HEK293 (cell line): Measurements from ENCODE around the gene ATP6V0E2.

Experiments
- CTCF ChIA-PET: fragments of 350-600 bp; formaldehyde crosslinking; extraction: SDS; loops from one replicate; lab custom pipeline; 2021; ENCODE audit warnings: antibody characterized with exemption; lab: Yijun Ruan, JAX
- POLR2A ChIA-PET: fragments of 300-600 bp; formaldehyde crosslinking; extraction: SDS; loops from one replicate; lab custom pipeline; 2020; ENCODE audit warnings: antibody characterized with exemption, inconsistent platforms; lab: Yijun Ruan, JAX
- H3K27ac ChIP-seq: fragments of 200-500 bp; sonication (Bioruptor generic); 2 replicates; pipeline ENCODE4 v1.5.1; 2014; ENCODE audit warnings: low read depth, low read length, control low read depth, inconsistent platforms; ENCODE audit errors: extremely low read depth
- H3K36me3 ChIP-seq, 2 experiments: fragments of 200-500 bp in 1 of 2; sonication (Bioruptor generic) in 1 of 2; 1 replicate in 1 of 2; 2 replicates in 1 of 2; pipeline ENCODE4 v1.5.1; 2014 to 2017; ENCODE audit warnings: inconsistent platforms in 2 of 2, low read length in 2 of 2; ENCODE audit not compliant: control insufficient read depth in 2 of 2, insufficient read depth in 1 of 2
- H3K4me1 ChIP-seq: fragments of 200-500 bp; sonication (Bioruptor generic); 2 replicates; pipeline ENCODE4 v1.5.1; 2014; ENCODE audit warnings: mild to moderate bottlenecking, low read length, inconsistent platforms; ENCODE audit not compliant: control insufficient read depth, insufficient read depth
- H3K4me3 ChIP-seq: 2 replicates; pipeline ENCODE4 v1.5.1; 2011; ENCODE audit warnings: low read depth, mild to moderate bottlenecking, control low read depth, low read length, moderate library complexity
- H3K9me3 ChIP-seq: fragments of 200-500 bp; sonication (Bioruptor generic); 2 replicates; pipeline ENCODE4 v1.5.1; 2014; ENCODE audit warnings: low read depth, low read length, inconsistent platforms; ENCODE audit not compliant: control insufficient read depth, insufficient read depth
- ATF2 ChIP-seq: fragments of 450-650 bp; formaldehyde crosslinking; IDR thresholded peaks from 2 replicates; pipeline ENCODE4 v1.5.1; 2016; ENCODE audit warnings: missing biosample characterization, missing genetic modification characterization, low read depth
- FEZF1 ChIP-seq: fragments of 450-650 bp; formaldehyde crosslinking; IDR thresholded peaks from 2 replicates; pipeline ENCODE4 v1.5.1; 2016; ENCODE audit warnings: missing biosample characterization, missing genetic modification characterization
- REPIN1 ChIP-seq: fragments of 450-650 bp; formaldehyde crosslinking; IDR thresholded peaks from 2 replicates; pipeline ENCODE4 v1.5.1; 2017; ENCODE audit warnings: missing biosample characterization, missing genetic modification characterization, low read depth
- SALL2 ChIP-seq: fragments of 450-650 bp; formaldehyde crosslinking; IDR thresholded peaks from 2 replicates; pipeline ENCODE4 v1.5.0; 2017; ENCODE audit warnings: missing biosample characterization, mild to moderate bottlenecking, missing genetic modification characterization, borderline replicate concordance
- SCRT1 ChIP-seq: fragments of 450-650 bp; formaldehyde crosslinking; IDR thresholded peaks from 2 replicates; pipeline ENCODE4 v1.5.1; 2016; ENCODE audit warnings: missing biosample characterization, missing genetic modification characterization, borderline replicate concordance
- SCRT2 ChIP-seq: fragments of 450-650 bp; formaldehyde crosslinking; IDR thresholded peaks from 2 replicates; pipeline ENCODE4 v1.5.1; 2016; ENCODE audit warnings: missing biosample characterization, missing genetic modification characterization
- YY1 ChIP-seq: fragments of 450-650 bp; formaldehyde crosslinking; IDR thresholded peaks from 2 replicates; pipeline ENCODE4 v1.5.1; 2018; ENCODE audit warnings: missing biosample characterization, missing genetic modification characterization
- ZBTB20 ChIP-seq: fragments of 450-650 bp; formaldehyde crosslinking; IDR thresholded peaks from 2 replicates; pipeline ENCODE4 v1.5.1; 2016; ENCODE audit warnings: missing biosample characterization, missing genetic modification characterization
- ZFHX2 ChIP-seq: fragments of 450-650 bp; formaldehyde crosslinking; conservative IDR thresholded peaks from 2 replicates; pipeline ENCODE4 v1.5.1; 2016; ENCODE audit warnings: missing biosample characterization, missing genetic modification characterization
- ZFP3 ChIP-seq: fragments of 450-650 bp; formaldehyde crosslinking; IDR thresholded peaks from 2 replicates; pipeline ENCODE4 v1.5.1; 2016; ENCODE audit warnings: low read depth, missing biosample characterization, missing genetic modification characterization
- ZFP41 ChIP-seq: fragments of 450-650 bp; formaldehyde crosslinking; IDR thresholded peaks from 2 replicates; pipeline ENCODE4 v1.5.1; 2016; ENCODE audit warnings: missing biosample characterization, missing genetic modification characterization, borderline replicate concordance
- ZNF114 ChIP-seq: fragments of 450-650 bp; formaldehyde crosslinking; IDR thresholded peaks from 2 replicates; pipeline ENCODE4 v1.5.0; 2017; ENCODE audit warnings: missing biosample characterization, missing genetic modification characterization
- ZNF138 ChIP-seq: fragments of 450-650 bp; formaldehyde crosslinking; IDR thresholded peaks from 2 replicates; pipeline ENCODE4 v1.5.1; 2016; ENCODE audit warnings: missing biosample characterization, missing genetic modification characterization, borderline replicate concordance
- ZNF16 ChIP-seq: fragments of 450-650 bp; formaldehyde crosslinking; IDR thresholded peaks from 2 replicates; pipeline ENCODE4 v1.5.1; 2016; ENCODE audit warnings: low read depth, missing biosample characterization, missing genetic modification characterization
- ZNF266 ChIP-seq: fragments of 450-650 bp; formaldehyde crosslinking; IDR thresholded peaks from 2 replicates; pipeline ENCODE4 v1.5.1; 2016; ENCODE audit warnings: missing biosample characterization, missing genetic modification characterization, low read depth
- ZNF274 ChIP-seq, 2 experiments: fragments of 200-500 bp in 1 of 2; fragments of 450-650 bp in 1 of 2; sonication (Bioruptor generic) in 1 of 2; formaldehyde crosslinking in 1 of 2; IDR thresholded peaks; 2 replicates each; pipeline versions ENCODE4 v1.5.1 to v1.6.1; 2014 to 2016; ENCODE audit warnings: borderline replicate concordance in 1 of 2, inconsistent platforms in 1 of 2, low read length in 1 of 2, missing biosample characterization in 1 of 2, missing genetic modification characterization in 1 of 2
- ZNF341 ChIP-seq: fragments of 450-650 bp; formaldehyde crosslinking; IDR thresholded peaks from 2 replicates; pipeline ENCODE4; 2016; ENCODE audit warnings: low read depth, missing biosample characterization, missing genetic modification characterization
- ZNF404 ChIP-seq: fragments of 450-650 bp; formaldehyde crosslinking; IDR thresholded peaks from 2 replicates; pipeline ENCODE4 v1.5.1; 2017; ENCODE audit warnings: missing biosample characterization, missing genetic modification characterization
- ZNF426 ChIP-seq: fragments of 450-650 bp; formaldehyde crosslinking; IDR thresholded peaks from 2 replicates; pipeline ENCODE4 v1.5.1; 2017; ENCODE audit warnings: missing biosample characterization, missing genetic modification characterization, mild to moderate bottlenecking, inconsistent platforms, moderate library complexity
- ZNF48 ChIP-seq: fragments of 450-650 bp; formaldehyde crosslinking; IDR thresholded peaks from 2 replicates; pipeline ENCODE4 v1.5.1; 2016; ENCODE audit warnings: missing biosample characterization, missing genetic modification characterization
- ZNF558 ChIP-seq: fragments of 450-650 bp; formaldehyde crosslinking; IDR thresholded peaks from 2 replicates; pipeline ENCODE4 v1.5.1; 2016; ENCODE audit warnings: missing biosample characterization, missing genetic modification characterization
- ZNF560 ChIP-seq: fragments of 450-650 bp; formaldehyde crosslinking; IDR thresholded peaks from 2 replicates; pipeline ENCODE4 v1.5.1; 2017; ENCODE audit warnings: missing biosample characterization, missing genetic modification characterization, borderline replicate concordance
- ZNF596 ChIP-seq: fragments of 450-650 bp; IDR thresholded peaks from 2 replicates; pipeline ENCODE4 v1.5.0; 2018; ENCODE audit warnings: missing biosample characterization, mild to moderate bottlenecking, missing genetic modification characterization, moderate library complexity
- ZNF623 ChIP-seq: fragments of 450-650 bp; formaldehyde crosslinking; IDR thresholded peaks from 2 replicates; pipeline ENCODE4 v1.5.1; 2016; ENCODE audit warnings: missing biosample characterization, missing genetic modification characterization
- ZNF626 ChIP-seq: fragments of 450-650 bp; sonication (Bioruptor Pico); formaldehyde crosslinking; IDR thresholded peaks from 2 replicates; pipeline ENCODE4 v1.5.1; 2018; ENCODE audit warnings: missing biosample characterization, missing genetic modification characterization, inconsistent platforms
- ZNF768 ChIP-seq: fragments of 450-650 bp; formaldehyde crosslinking; IDR thresholded peaks from 2 replicates; pipeline ENCODE4 v1.5.1; 2018; ENCODE audit warnings: missing biosample characterization, mild to moderate bottlenecking, missing genetic modification characterization
- TF ChIP-seq, protein P1 (sequence below): fragments of 450-650 bp; formaldehyde crosslinking; IDR thresholded peaks from 2 replicates; pipeline ENCODE4 v1.5.1; 2016; ENCODE audit warnings: missing biosample characterization, missing genetic modification characterization
- TF ChIP-seq, protein P2 (sequence below): fragments of 450-650 bp; formaldehyde crosslinking; IDR thresholded peaks from 2 replicates; pipeline ENCODE4 v1.5.1; 2016; ENCODE audit warnings: missing biosample characterization, missing genetic modification characterization, borderline replicate concordance

Gene ATP6V0E2

GRCh38 chr7:149834601-149835000, 39.2 kb upstream of the ATP6V0E2 start:
- no peak for TF ChIP-seq ZNF138
- TF ChIP-seq ZNF426: no peak
- TF ChIP-seq, protein P1, sequence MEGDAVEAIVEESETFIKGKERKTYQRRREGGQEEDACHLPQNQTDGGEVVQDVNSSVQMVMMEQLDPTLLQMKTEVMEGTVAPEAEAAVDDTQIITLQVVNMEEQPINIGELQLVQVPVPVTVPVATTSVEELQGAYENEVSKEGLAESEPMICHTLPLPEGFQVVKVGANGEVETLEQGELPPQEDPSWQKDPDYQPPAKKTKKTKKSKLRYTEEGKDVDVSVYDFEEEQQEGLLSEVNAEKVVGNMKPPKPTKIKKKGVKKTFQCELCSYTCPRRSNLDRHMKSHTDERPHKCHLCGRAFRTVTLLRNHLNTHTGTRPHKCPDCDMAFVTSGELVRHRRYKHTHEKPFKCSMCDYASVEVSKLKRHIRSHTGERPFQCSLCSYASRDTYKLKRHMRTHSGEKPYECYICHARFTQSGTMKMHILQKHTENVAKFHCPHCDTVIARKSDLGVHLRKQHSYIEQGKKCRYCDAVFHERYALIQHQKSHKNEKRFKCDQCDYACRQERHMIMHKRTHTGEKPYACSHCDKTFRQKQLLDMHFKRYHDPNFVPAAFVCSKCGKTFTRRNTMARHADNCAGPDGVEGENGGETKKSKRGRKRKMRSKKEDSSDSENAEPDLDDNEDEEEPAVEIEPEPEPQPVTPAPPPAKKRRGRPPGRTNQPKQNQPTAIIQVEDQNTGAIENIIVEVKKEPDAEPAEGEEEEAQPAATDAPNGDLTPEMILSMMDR (tag by site-specific recombination): no peak
- no peak for TF ChIP-seq ZNF341 (tag by site-specific recombination)
- TF ChIP-seq ZBTB20: no peak
- no peak for TF ChIP-seq REPIN1 (tag by site-specific recombination)
- no peak for TF ChIP-seq ZNF626 (tag by site-specific recombination)
- no peak for TF ChIP-seq ZNF623 (tag by site-specific recombination)
- TF ChIP-seq SALL2 (tag by site-specific recombination): no peak
- TF ChIP-seq FEZF1 (tag by site-specific recombination): no peak
- TF ChIP-seq, protein P2, sequence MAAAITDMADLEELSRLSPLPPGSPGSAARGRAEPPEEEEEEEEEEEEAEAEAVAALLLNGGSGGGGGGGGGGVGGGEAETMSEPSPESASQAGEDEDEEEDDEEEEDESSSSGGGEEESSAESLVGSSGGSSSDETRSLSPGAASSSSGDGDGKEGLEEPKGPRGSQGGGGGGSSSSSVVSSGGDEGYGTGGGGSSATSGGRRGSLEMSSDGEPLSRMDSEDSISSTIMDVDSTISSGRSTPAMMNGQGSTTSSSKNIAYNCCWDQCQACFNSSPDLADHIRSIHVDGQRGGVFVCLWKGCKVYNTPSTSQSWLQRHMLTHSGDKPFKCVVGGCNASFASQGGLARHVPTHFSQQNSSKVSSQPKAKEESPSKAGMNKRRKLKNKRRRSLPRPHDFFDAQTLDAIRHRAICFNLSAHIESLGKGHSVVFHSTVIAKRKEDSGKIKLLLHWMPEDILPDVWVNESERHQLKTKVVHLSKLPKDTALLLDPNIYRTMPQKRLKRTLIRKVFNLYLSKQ (tag by site-specific recombination): no peak
- no peak for TF ChIP-seq ZNF560 (tag by site-specific recombination)
- TF ChIP-seq ZNF404 (tag by site-specific recombination): no peak
- no peak for TF ChIP-seq YY1 (tag by site-specific recombination)
- TF ChIP-seq SCRT2 (tag by site-specific recombination): no peak
- no peak for TF ChIP-seq ZNF48 (tag by site-specific recombination)
- TF ChIP-seq ZNF266: no peak
- no peak for TF ChIP-seq ZFHX2
- Histone ChIP-seq H3K27ac (no peak overlapping the region), H3K4me3 (no peak overlapping the region), H3K4me1 (no peaks in the 10 kb centered on the region), H3K36me3 (no peaks in the 10 kb centered on the region), H3K9me3 (no peaks in the 10 kb centered on the region)
- ChIA-PET POLR2A (no interaction called here), CTCF (no interaction called here)

- POLR2A ChIA-PET: no interaction called here
- Histone ChIP-seq H3K27ac (no peak overlapping the region), H3K4me3 (no peak overlapping the region), H3K9me3 (no peaks in the 10 kb centered on the region), H3K4me1 (no peaks in the 10 kb centered on the region), H3K36me3 (no peaks in the 10 kb centered on the region)
- CTCF ChIA-PET: no interaction called here
- no peak for TF ChIP-seq ATF2 (tag by site-specific recombination)
- no peak for TF ChIP-seq ZFP3 (tag by site-specific recombination)
- no peak for TF ChIP-seq ZFP41 (tag by site-specific recombination)
- TF ChIP-seq ZNF558 (tag by site-specific recombination): no peak
- no peak for TF ChIP-seq ZNF16 (tag by site-specific recombination)
- no peak for TF ChIP-seq ZNF768 (tag by site-specific recombination)
- no peak for TF ChIP-seq SCRT1 (tag by site-specific recombination)
- TF ChIP-seq ZNF114 (tag by site-specific recombination): no peak
- TF ChIP-seq ZNF274 (IDR thresholded peaks at IDR 0.05; ENCODE audit: low read length): no peak
- no peak for TF ChIP-seq ZNF274 (tag by site-specific recombination; IDR thresholded peaks at IDR 0.05; ENCODE audit: borderline replicate concordance)
- TF ChIP-seq ZNF596 (tag by site-specific recombination): no peak
These were observed 37.3 kb upstream of the ATP6V0E2 start for GRCh38 chr7:149836434-149836833.
